Esophagus mucosa (tissue), 1 donor: ENCODE data around the gene SOHLH2. TPM values are rescaled to one million over a fixed set of nuclear protein-coding genes. Genes with fewer than 3 reads are reported as not detected.
A peak's percentile ranks its signal among the peaks of the same experiment; 100 is the strongest.

Source experiments
- ATAC-seq: fragments of 200-7000 bp; cut with Tn5 transposase; one replicate; pipeline ENCODE4 v1.9.1; 2020
- total RNA-seq: library from RNA; stranded (reverse); gene quantifications from one replicate; pipeline ENCODE4 v1.2.4, GENCODE V29; 2023
- donor health status: DM: yes; HTN: yes; CAD: no.

The SOHLH2 gene
- total RNA-seq, 1 donor from 2014 or later: 0.16 TPM

GRCh38 chr13:36183901-36184300 is 30.5 kb downstream of the SOHLH2 start:
- no peak for ATAC-seq

DNA sequence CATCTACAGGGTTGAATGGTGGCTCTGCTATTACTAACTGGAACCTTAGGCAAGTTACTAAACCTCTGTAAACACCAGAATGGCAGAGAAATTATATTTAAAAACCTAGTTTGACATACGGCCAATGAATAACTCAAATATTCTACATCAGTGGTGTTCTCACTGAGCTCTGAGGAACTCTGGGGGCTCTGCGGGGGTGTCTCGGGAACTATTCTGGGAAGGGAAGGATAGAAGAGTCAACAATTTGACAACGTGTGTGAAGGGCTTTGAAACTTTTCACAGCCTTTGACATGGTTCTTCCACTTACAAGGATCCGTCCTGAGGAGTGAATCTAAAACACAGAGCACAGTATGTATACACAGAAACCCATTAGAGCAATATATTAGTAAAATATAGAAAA is 38.7 kb downstream of the SOHLH2 start:
- no peak for ATAC-seq

- no peak for ATAC-seq
Observed at GRCh38 chr13:36174923-36175322, 39.4 kb downstream of the SOHLH2 start.

DNA sequence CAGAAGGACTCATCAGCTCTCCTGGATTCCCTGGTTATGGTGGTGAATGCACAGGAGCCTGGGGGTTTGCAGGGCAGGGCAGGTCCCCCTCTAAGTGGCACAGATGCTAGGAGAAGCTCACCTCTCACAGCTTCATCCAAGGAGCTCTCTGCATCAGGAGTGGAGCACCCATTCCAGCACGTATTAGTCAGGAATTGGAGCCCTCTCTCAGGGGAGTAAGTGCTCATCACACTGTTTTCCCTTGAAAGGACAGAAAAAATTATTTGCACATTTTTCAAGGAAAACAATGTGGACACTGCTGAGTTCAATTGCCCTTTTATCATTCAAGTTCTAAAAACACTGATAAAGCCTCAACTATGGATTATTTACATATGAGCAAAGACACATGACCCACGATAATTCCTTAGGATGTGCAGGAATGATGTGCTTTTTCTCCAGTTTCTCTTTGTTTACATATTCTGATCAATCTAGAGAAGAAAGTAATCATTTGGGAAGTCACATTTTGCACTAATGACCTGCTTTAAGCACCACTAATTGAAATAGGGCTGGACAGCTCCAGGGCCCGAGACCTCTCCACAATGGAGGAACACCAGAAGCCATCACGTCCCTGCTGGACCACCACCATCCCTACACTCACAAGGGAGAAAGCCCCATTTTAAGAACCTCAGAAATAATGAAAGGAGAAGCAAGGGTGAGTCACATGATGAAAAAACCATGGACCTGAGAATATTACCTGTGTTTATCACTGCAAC is 40.6 kb downstream of the SOHLH2 start:
- no peak for ATAC-seq

- ATAC-seq: no peak
Observed at GRCh38 chr13:36166046-36166445, 48.3 kb downstream of the SOHLH2 start.

DNA sequence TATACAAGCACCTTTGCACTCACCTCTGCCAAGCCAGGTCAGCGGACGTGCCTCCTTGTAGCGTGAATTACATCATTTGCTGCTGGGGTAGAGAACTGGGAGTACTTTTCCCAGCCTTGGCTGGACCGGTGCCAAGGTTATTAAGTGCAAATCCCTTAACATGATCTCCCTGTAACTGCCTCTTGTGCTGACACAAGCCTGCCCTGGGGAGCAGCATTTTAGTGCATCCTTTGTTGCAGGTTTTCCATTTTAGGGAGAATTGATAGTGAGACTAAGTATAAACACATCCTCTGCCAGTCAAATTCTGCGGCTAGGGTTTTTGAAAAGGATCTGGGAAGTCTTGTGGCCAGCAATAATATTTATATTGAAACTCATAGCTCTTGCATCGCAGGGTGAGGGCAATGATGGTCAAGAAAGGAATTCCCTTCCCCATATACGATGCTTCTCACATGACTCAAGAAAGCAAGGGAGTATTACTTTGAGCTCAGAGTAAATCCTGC is 50.5 kb downstream of the SOHLH2 start:
- ATAC-seq: peak; percentile 72

- no peak for ATAC-seq
Observed at GRCh38 chr13:36163286-36163685, 51.1 kb downstream of the SOHLH2 start.

DNA sequence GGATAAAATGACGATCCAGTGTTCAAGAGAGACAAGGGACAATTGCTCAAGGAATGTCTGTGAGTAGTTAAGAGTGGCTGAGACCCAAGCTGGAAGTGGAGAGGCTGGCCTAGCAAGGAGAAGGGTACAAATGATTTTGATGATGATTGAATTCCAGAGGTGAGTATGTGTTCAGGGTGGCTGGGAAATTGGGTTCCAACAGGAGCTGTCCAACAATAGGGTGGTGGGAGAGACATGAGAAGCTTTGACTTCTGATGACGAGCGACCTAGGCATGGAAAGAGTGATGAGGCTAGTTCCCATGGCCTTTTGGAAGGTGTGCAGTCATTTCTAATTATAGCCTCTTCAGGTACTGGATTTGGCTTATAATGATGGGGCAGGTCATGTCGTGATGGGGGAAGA is 54.1 kb downstream of the SOHLH2 start:
- ATAC-seq: no peak

DNA sequence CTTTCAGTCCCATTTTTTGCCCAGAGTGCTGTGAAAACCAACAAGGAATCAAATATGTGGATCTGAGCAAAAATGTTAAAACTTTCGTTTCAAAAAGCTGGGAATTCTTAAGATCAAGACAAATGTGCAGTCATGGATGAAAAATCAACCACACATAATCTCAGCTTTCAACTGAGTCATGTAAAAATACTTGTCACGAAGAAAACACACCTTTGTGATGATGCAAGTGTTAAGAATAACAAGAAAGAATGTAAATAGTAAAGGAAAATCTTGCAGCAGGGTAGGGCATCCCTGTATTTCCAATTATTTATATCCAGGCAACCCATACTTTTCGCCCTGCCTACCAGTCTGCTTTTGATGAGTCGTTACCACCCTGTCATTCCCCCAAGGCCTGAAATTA is 55.7 kb downstream of the SOHLH2 start:
- no peak for ATAC-seq

DNA sequence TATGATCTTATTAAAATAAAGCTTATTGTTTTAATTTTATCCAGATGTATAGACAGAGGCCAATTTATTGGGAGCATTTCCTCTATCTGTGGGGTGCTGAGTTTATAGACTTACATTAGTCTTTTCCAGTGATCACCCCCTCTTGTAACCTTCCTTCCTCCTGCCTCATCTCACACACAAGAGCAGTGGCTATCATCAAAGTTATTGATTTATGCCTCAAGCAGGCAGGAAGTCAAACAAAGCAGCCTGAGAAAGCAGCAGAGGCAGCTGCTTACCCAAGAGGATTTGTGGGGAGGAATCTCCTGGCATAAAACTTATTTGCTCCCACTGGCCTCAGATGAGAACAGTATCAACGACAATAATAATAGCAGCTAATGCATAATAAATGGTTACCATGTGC is 56.9 kb downstream of the SOHLH2 start:
- ATAC-seq: no peak

DNA sequence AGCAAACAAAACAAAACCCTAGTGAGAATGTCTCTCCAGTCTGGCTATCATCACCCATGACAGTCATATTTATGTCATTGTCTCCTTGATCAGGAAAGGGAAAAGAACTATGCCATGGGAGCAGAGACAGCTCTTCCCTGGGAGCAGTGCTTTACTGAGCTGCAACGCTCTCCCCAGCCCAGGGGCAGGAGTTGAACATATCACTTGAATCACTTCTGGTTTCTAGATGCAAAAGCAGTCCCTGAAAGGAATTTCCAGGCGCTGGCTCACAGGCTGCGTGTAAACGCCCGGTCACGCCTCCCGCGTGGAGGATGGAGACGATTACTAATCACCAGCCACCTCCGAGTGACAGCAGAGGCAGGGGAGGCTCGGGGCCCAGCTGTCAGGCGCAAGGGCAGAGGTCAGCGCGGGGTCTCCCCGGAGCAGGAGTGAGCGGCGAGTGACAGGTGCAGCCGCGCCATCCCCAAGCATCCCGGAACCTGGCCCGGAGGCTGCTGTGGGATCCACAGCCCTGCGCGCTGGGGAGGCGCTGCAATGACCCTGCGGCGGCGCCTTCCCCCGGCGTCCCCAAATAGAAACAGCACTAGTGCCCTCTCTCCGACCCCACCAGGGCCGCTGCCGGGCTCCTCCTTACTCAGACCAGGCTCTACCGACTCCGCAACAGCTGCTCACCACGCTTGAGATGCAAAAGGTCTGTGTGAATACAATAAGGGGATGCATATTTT is 59.6 kb downstream of the SOHLH2 start:
- no peak for ATAC-seq

GRCh38 chr13:36151591-36151990 is 62.8 kb downstream of the SOHLH2 start:
- ATAC-seq: no peak

DNA sequence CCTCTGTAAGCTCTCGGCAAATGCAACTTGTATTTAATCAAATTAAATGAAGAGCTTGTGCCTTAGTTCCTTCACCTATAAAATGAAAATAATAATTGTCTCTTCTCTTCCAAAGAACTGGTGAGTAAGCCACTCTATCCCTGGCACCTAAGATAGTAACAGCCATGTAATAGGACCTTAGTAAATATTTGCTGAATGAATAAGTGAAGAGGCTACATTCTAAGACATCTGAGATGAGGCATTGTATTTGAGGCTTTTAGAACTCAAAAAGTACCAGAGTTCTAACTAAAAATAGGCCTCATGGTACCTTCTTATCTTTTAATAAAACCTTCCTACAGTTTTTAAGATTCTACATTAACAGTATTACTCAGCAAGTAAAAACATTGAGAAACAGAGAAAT is 65.9 kb downstream of the SOHLH2 start:
- ATAC-seq: no peak

- no peak for ATAC-seq
Observed at GRCh38 chr13:36147330-36147729, 67.0 kb downstream of the SOHLH2 start.

DNA sequence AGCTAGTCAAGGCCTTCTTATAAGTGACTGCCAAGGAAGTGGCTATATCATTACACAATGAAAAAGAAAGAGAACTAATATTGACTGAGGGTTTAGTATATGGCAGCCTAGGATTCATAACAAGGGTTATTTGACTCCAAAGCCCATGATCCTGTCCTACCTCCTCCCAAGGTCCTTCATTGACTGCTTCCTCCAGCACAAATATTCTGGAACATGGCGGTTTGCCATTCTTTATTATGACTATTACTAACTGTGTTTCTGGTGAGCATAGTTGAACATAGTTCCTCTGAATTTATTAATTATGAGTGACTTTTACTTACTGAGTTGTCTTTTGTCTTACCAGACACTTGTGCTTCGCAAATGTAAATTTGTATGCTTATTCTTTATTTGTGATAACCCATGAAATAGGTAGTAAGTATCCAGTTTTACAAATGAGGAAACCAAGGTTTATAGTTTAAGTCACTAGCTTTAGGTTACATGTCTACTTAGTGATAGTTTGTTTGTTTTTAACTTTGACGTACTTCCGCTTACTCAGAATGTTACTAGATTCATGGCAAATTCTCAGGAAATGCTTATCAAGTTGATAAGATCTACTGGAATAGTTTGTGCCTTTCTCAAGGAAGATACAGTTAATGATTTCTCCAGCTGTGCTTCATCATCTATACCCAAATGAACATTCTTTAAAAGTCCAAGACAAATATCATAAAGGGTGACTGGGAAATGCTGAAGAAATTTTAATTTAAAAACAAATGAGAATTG is 67.7 kb downstream of the SOHLH2 start:
- no peak for ATAC-seq

GRCh38 chr13:36143738-36144137 is 70.6 kb downstream of the SOHLH2 start:
- ATAC-seq: no peak

DNA sequence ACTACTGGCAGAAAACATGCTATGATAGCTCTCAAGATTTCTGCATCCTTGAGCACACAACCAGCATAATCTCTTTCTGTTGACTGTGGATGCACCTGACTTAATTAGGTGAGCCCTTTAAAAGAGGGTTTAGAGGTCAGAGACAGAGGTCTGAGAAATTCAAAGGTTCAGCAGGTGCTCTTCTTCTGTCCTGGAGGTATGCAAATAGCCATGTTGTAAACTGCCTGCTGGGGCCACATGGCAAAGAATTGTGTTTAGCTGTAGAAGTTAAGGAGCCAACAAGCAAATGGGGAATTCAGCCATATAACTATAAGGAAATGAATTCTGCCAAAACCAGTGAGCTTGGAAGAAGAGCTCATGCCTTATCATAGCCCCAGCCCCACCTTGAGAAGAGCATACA is 71.6 kb downstream of the SOHLH2 start:
- ATAC-seq: no peak

DNA sequence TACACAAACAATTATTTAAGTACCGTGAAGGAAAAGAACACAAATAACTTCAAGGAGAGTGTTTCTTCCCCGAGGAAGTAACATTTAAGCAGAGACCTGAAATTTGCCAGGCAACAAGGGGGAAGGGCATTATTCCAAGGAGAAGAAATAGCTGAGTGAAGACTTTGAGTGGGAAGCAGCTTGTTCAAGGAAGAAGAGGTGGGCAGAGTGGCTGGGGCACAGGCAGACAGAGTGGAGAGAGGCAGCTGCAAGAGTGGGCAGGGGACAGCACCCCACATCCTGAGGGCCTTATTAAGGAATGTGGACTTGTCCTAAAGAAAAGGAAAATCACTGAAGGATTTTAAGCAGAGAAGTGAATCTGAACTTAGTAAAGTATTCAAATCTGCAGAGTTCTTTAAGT is 78.5 kb downstream of the SOHLH2 start:
- no peak for ATAC-seq

- ATAC-seq: no peak
Observed at GRCh38 chr13:36134632-36135031, 79.7 kb downstream of the SOHLH2 start.

GRCh38 chr13:36133950-36134626 is 80.3 kb downstream of the SOHLH2 start:
- ATAC-seq: no peak

DNA sequence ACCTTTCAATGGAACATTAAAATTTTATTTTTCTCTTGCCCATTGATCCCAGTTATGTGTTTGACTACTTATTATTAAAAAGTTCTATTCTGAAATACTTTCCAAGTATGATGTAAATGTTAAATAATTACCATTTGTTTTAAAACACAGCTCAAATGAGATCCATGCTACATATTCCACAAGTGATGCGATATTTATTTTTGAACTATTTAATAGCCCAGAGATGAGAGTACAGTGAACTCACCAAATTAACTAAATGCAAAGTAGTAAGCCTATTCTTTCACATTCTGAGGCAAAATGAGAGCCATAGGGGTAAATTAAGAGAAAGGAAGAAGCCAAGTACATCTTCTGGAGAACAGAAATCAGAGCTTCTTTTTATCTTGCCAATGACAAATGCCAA is 82.0 kb downstream of the SOHLH2 start:
- no peak for ATAC-seq

- no peak for ATAC-seq
Observed at GRCh38 chr13:36131931-36132297, 82.4 kb downstream of the SOHLH2 start.
